Measurements from ENCODE around the gene DYSF.

Gene DYSF

DNA sequence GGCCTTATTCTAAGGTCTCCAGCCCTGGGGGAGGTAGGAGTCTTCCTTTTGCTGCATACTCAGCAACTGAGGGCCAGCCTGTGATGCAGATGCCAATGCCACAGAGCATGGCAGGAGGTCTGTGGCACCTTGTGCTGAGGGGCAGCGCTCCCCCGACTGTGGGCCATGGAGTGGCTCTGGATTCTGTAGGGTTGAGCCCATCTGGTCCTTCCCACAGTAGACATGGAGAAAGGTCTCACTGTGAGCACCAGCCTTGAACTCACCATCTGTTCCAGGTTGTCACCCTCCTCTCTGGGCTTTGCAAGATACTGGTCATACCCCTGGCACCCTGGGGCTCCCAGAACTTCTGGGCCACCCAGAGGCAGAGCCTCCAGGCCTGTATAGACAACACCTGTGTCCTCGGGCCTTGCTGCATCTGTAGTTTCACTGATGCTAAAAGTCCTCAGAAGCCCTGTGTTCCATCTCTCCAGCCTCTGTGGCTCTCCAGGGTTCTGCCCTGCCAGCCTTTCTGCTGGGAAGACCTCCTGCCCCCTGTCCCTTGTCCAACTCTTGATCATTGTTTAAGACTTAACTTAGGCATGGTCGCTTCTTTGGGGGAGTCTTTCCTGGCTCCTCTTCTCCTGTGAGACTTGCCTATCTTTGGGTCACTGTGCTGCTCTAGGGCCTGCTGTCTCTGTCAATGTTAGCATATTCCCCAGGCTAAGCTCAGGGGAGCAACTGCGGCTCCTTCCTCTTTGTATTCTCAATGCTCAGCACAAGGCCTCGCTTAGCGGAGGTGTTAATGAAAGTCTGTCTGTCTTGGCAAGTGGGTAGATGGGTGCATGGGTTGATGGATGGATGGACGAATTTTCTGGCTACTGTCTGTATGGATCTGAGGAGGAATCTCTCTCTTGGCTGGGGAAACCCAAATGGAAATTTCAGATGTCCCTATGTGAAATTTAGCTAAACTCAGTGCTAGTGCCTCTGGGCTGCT is 160.9 kb downstream of the DYSF start:
- H3K36me3 Mint-ChIP-seq = no peaks in the 10 kb centered on the region
- ATAC-seq = no peak
- H3K9me3 Mint-ChIP-seq = no peaks in the 10 kb centered on the region
- H3K27me3 Mint-ChIP-seq = peaks cover 11% of the 10 kb centered on the region
- H3K4me3 Mint-ChIP-seq = no peak overlapping the region
- H3K4me1 Mint-ChIP-seq = no peaks in the 10 kb centered on the region
- no peak overlapping the region for H3K27ac Mint-ChIP-seq

DNA sequence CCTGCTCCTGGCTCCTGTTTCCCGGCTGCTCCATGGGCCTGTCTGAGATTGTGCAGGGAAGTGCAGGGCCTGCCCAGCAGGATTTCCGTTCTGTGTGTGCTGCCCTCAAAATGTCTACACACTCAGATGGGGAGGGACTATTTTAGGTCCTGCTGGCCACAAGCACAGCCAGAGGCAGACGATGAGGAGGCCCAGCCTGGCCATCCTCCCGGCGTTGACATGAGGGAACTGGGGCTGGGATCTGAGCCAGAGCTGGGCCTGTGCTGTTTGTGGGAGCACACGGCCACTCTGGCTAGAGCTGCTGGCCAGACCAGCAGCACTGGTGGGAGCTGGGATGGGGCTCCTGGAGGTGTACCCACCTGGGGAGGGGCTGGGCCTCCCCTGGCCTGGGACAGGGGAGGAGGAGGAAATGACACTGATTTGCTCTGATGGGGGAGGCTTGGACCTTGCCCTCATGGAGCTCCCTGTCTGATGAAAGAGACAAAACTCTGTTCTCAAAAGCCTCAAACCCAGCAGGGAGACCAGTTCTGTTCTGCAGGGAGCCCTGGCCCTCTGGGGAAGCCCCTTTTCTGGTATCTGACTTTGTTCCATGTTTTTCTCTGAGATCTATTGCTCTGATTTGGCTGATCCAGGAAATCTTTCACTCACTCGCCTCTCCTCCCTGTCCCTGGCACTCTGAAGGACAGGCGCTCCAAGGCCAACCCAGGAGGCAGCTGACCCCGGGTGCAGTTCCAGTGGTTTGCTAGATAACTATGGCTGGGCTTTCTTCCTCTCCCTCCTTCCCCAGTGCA is 161.8 kb downstream of the DYSF start:
- Mint-ChIP-seq H3K4me1 (no peaks in the 10 kb centered on the region), H3K9me3 (no peaks in the 10 kb centered on the region), H3K27ac (no peak overlapping the region), H3K36me3 (no peaks in the 10 kb centered on the region), H3K27me3 (peaks cover 11% of the 10 kb centered on the region), H3K4me3 (no peak overlapping the region)
- no peak for ATAC-seq

DNA sequence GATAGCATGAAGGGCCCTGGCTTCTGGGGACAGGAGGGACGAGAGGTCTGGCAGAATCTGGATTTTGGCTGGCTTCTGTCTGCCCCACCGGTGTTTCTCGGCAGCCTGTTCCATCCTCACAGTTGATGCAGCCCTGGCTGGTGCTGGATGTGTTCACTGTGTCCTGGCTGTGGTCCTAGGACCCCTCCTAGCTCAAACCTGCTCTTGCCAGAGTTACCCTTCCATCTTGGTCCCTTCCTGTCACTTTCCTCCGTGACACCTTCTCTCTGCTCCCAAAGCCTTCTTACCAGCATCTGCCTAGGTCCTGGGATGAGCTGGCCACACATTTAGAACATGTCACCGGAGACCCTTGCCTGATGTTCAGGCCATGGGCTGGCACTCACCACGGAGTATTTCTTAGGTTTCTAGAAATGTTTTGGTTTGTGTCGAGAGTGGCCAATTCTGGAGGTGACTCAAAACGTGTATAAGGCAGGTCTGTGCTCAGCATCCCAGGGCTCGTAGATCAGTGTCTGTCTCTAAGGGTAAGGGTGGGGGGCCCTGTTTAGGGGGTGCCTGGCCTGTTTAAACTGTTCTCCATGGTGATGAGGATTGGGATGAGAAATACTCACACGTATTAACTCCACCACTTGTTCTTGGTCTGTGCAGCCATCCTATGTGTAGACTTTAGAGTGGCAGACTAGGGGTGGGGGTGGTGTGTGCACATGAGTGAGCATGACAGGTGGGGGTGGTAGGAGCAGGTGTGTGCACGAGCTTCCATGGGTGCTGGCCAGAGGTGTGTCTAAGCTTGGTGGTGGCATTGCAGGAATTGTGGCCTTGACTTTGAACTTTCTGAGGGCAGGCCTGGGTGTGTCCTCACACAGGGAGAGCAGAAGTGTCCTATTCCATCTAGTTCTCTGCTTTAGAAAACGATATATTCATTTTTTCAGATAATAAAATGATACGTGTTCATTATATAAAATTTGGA is 162.7 kb downstream of the DYSF start:
- no peak overlapping the region for H3K27ac Mint-ChIP-seq

DNA sequence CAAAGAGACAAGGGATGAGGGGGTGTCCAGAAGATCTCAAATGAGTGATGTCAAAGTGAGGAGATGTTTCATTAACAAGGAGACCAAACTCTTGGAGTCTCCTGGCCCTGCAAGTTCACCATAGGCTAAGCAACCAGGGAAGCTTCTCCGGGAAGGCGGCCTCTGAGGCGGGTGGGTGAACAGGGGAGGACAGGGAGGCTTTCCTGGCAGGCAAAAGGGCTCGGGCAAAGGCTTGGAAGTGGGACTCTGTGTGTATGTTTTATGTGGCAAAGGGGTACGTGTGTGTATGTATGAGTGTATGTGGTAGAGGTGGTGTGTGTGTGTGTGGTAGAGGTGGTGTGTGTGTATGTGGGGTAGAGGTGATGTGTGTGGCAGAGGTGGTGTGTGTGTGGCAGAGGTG is 163.9 kb downstream of the DYSF start:
- H3K36me3 Mint-ChIP-seq = no peaks in the 10 kb centered on the region
- H3K9me3 Mint-ChIP-seq = no peaks in the 10 kb centered on the region
- H3K4me1 Mint-ChIP-seq = no peaks in the 10 kb centered on the region
- peaks cover 11% of the 10 kb centered on the region for H3K27me3 Mint-ChIP-seq
- H3K4me3 Mint-ChIP-seq = no peak overlapping the region
- H3K27ac Mint-ChIP-seq = no peak overlapping the region
- no peak for ATAC-seq

More for the DNA sequence above, 162.7 kb downstream of the DYSF start:
- Mint-ChIP-seq H3K4me3 (no peak overlapping the region), H3K36me3 (no peaks in the 10 kb centered on the region), H3K9me3 (no peaks in the 10 kb centered on the region), H3K27me3 (peaks cover 11% of the 10 kb centered on the region), H3K4me1 (no peaks in the 10 kb centered on the region)
- ATAC-seq = no peak

DNA sequence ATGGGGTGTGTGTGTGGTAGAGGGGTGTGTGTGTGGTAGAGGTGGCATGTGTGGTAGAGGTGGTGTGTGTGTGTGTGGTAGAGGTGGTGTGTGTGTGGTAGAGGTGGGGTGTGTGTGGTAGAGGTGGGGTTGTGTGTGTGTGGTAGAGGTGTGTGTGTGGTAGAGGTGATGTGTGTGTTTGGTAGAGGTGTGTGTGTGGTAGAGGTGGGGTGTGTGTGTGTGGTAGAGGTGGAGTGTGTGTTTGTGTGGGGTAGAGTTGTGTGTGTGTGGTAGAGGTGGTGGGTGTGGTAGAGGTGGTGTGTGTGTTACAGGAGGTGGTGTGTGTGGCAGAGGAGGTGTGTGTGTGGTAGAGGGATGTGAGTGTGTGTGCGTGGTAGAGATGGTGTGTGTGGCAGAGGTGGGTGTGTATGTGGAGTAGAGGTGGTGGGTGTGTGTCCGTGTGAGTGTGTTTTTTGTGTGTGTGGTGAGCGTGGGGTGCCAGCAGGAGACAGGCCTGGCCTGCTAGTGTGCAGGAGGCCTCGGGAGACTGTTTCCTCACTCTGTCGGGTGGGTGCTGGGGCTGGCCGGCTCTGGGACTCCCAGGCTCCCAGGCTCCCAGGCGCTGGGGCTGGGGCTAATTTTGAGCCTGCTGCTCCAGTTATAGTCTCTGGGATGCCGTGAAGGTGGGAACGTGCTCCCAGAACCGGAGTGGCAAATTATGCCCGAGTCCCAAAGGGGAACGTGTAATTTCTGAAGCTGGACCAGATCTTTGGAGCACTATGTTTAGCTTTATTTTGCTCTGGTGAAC is 165.2 kb downstream of the DYSF start:
- no peak for ATAC-seq
- H3K4me3 Mint-ChIP-seq = no peak overlapping the region
- H3K4me1 Mint-ChIP-seq = no peaks in the 10 kb centered on the region
- H3K9me3 Mint-ChIP-seq = no peaks in the 10 kb centered on the region
- no peak overlapping the region for H3K27ac Mint-ChIP-seq
- peaks cover under 1% of the 10 kb centered on the region for H3K27me3 Mint-ChIP-seq
- no peaks in the 10 kb centered on the region for H3K36me3 Mint-ChIP-seq

DNA sequence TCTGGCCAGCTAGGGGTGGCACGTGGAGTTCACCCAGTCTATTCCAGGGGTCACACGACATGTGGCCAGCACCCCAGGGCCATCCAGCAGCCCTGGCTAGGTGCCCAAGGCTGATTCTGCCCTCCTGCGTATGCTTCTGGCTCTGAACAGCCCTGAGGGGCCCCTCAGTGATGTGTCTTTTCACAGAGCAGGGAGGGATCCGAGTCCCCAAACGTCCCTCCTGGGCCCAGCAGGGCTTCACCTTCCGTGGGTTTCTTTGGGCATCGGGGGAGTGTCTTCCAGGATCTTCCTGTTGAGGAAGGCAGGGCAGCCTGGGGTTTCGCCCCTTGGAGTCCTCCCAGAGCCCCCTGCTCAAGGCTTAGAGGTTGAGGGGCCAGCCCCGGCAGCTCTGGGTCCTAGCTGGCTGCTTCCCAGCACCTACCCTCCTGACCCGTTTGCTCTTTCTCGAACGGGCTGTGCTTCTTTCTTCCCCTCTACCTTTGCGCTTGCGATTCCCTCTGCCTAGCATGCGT is 165.9 kb downstream of the DYSF start:
- peak; percentile 2 for ATAC-seq
- H3K4me3 Mint-ChIP-seq = no peak overlapping the region
- H3K9me3 Mint-ChIP-seq = no peaks in the 10 kb centered on the region
- H3K27me3 Mint-ChIP-seq = no peaks in the 10 kb centered on the region
- H3K36me3 Mint-ChIP-seq = no peaks in the 10 kb centered on the region
- no peaks in the 10 kb centered on the region for H3K4me1 Mint-ChIP-seq
- H3K27ac Mint-ChIP-seq = no peak overlapping the region

DNA sequence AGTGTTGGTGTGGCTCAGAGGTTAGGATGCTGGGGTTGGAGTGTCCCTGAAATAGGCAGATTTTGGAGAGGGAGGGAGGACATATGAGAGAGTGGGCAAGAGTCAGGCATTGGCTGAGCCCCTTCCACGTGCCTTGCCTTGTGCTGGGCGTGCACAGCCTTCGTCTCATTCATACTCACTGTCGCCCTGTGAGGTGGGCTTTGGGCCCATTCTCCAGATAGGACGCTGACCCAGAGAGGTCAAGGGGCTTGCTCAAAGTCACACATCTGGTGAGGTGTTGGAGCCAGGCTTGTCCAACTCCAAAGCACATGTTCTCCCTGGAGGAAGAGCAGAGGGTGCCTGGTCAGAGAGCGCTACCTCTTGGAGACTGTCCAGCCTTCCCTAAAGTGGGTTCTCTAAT is 166.8 kb downstream of the DYSF start:
- H3K4me1 Mint-ChIP-seq = no peaks in the 10 kb centered on the region
- no peak for ATAC-seq
- H3K27ac Mint-ChIP-seq = no peak overlapping the region
- H3K27me3 Mint-ChIP-seq = no peaks in the 10 kb centered on the region
- no peak overlapping the region for H3K4me3 Mint-ChIP-seq
- H3K36me3 Mint-ChIP-seq = no peaks in the 10 kb centered on the region
- no peaks in the 10 kb centered on the region for H3K9me3 Mint-ChIP-seq

DNA sequence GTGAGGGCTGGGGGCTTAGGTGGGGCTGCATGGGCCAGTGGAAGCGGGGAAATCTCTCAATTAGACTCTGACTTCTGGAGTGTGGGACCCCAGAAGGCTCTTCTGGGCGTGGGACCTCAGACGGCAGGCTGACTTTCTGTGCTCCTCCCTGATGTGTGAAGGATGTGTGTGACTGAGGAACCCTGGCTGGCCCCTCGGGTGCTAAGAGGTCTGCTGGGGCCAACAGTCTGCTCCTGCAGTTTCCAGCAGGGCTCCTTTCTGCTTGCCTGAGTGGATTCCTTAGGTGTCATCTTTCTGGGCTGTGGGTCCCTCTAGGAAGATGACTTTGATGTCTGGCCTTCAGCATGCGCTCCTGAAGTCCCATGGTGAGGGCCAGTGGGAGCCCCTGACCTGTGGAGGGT is 167.5 kb downstream of the DYSF start:
- no peaks in the 10 kb centered on the region for H3K36me3 Mint-ChIP-seq
- H3K27me3 Mint-ChIP-seq = no peaks in the 10 kb centered on the region
- peak; percentile 13 for ATAC-seq
- H3K4me1 Mint-ChIP-seq = no peaks in the 10 kb centered on the region
- H3K4me3 Mint-ChIP-seq = no peak overlapping the region
- H3K27ac Mint-ChIP-seq = no peak overlapping the region
- H3K9me3 Mint-ChIP-seq = no peaks in the 10 kb centered on the region

DNA sequence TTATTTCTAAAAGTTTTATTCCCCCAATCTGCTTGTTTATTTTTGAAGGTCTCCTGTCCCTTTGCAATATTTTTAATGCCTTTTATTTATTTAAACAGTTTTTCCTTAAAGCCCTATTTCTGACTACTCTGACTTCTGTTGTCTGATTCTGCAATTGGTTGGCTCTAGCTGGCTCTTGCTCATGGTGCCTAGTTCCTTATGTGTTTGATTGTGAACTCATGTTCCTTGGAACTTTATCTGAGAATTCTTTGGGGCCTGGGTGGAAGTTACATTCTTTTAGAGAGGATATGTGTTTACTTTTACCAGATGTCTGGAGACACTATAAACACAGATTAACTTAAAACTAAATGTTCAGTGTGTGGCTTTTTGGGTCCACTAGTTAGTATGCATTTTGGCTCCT is 175.9 kb downstream of the DYSF start:
- Mint-ChIP-seq H3K4me1 (no peaks in the 10 kb centered on the region), H3K27me3 (peaks cover 17% of the 10 kb centered on the region), H3K4me3 (no peak overlapping the region), H3K36me3 (no peaks in the 10 kb centered on the region), H3K9me3 (peaks cover 2% of the 10 kb centered on the region), H3K27ac (no peak overlapping the region)
- no peak for ATAC-seq

DNA sequence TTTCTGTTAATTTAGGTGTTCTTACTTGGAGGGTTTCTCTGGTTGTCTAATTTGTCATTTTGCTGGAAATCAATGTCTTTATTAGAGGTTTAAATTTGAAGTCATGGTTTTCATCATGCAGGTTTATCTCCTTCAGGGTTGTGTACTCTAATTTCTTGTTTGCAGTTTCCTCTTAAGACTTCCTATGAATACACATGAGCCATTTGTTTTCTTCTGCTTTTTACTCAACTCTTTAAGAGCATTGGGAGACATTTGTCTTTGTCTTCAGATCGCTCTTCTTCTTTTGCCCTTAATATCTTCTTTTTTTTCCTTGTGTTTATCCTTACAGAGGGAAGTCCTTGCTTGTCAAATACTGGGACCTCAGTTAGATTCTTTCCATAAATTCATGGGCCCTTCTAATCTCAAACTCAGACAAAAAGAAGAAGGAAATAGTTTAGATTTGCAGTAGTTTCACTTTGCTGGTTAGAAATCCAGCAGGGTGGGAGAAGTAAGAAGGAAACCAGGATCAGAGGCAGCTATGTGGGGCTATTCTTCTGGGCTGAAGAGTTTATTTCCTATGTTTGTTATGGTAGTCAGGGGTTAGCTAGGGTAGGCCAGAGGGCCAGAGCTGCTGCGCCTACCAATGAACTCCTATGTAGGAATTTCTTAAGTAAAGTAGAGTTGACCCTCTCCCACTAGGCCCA is 176.6 kb downstream of the DYSF start:
- Mint-ChIP-seq H3K36me3 (no peaks in the 10 kb centered on the region), H3K4me3 (no peak overlapping the region), H3K27me3 (peaks cover 22% of the 10 kb centered on the region), H3K9me3 (peaks cover 2% of the 10 kb centered on the region), H3K27ac (no peak overlapping the region), H3K4me1 (no peaks in the 10 kb centered on the region)
- ATAC-seq = no peak

DNA sequence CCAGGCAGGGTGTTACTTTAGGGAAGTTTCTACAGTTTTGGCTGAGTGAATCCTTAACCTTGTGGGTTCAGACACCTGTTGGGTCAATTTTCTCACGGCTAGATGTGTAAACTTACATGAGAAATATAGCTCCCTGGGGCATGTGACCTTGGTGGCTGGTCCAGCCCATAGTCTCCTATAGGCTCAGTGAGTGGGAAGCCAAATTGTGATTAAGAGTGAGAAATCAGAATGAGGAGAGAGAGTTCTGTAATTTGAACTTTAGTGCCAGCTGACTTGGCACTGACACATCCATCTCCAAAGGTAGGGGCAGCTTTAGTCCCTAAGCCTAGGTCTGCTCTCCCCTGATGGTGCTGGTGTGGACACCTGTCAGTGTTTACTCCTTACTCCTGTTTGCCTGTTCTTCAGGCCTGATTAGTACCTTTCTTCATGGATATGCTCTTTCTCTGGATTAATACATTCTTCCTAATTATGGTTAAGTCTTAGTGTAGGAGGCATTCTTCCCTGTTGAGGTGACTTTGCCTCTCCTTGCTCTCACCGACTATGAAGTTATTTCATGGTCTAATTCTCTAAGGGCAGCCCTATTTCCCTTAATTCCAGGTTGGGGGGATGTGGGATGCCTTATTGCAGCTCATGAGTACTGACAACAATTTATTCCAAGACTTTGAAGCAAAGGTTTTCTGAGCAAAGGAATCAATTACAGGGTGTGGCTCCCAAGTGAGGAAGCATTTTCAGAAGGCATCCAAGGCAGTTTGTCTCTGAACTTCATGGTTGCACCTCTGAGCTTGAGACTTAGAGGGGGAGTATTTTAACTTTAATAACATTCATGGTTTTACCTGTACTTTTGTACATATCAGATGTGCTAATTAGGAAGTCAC is 177.3 kb downstream of the DYSF start:
- H3K9me3 Mint-ChIP-seq = peaks cover 2% of the 10 kb centered on the region
- no peaks in the 10 kb centered on the region for H3K4me1 Mint-ChIP-seq
- no peak for ATAC-seq
- H3K36me3 Mint-ChIP-seq = no peaks in the 10 kb centered on the region
- H3K27ac Mint-ChIP-seq = no peak overlapping the region
- peaks cover 25% of the 10 kb centered on the region for H3K27me3 Mint-ChIP-seq
- H3K4me3 Mint-ChIP-seq = no peak overlapping the region

DNA sequence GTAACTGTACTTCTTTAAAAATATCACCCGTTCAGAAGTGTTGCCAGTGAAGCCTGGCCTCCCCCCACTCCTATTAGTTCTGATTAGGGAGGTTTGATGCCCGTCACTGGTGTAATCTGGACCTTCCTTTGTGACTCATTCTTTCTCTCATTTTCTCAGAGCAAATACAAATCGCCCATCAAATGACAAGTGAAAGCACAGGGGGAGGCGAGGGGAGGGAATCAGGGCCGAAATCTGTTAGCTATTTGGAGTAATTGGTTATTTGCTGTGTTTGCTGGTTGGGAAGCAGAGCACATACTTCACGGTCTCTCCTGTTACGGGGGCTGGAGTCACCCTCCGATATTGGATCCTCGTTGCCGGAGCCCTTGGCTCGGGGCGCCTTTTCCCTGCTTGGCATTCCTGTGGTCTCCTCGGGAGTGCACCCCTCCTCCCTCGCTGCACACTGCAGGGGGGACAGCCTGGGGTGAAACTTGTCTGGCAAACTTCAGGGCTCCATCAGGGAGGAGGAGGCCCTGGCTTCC is 178.1 kb downstream of the DYSF start:
- ATAC-seq = no peak
- Mint-ChIP-seq H3K4me1 (no peaks in the 10 kb centered on the region), H3K4me3 (no peak overlapping the region), H3K27me3 (peaks cover 25% of the 10 kb centered on the region), H3K27ac (no peak overlapping the region), H3K36me3 (no peaks in the 10 kb centered on the region), H3K9me3 (peaks cover 2% of the 10 kb centered on the region)

DNA sequence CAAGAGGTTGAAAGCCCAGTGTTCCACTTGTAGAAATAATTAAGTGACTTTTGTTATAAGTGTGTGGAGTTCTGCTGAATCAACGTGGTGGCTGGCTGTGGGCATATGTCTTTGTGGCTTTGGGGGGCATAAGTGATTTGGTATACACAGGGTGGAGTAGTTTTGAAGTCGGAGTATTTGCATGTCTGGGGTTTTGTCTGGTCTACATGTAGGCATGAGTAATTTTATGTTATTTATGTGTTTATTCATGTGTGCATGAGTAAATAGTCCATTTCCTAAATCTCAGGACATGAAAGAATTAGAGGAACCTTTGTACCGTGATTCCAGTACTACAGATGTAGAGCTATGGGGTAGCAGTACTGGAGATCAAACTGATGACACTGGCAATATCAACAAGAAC is 179.7 kb downstream of the DYSF start:
- no peak overlapping the region for H3K4me3 Mint-ChIP-seq

More for the DNA sequence above, 179.7 kb downstream of the DYSF start:
- no peak for ATAC-seq
- Mint-ChIP-seq H3K36me3 (no peaks in the 10 kb centered on the region), H3K4me1 (no peaks in the 10 kb centered on the region), H3K27me3 (peaks cover 16% of the 10 kb centered on the region), H3K27ac (no peak overlapping the region), H3K9me3 (peaks cover 2% of the 10 kb centered on the region)

All from stimulated activated memory B cell treated with anti-CD40 and anti-IgM and Interleukin-4, amounts not matched to agents 10 μg/mL and 1 μg/mL and 100 μg/mL, for 72 hours (primary cell).